Measurements from ENCODE around the gene MAP2K4. TPM values are rescaled to one million over a fixed set of nuclear protein-coding genes. Genes with fewer than 3 reads are reported as not detected.
"Not testable (repeated sequence)": the region's sequence is repeated elsewhere in the genome, so short reads cannot be mapped to it uniquely, and the experiment has no call there.

Gene MAP2K4
- total RNA-seq, 1 experiment from 2014 or later, result 41.2 TPM

- ChIA-PET POLR2A (ENCODE audit: low non-redundant PET) (no interaction called here), CTCF (no interaction called here)
- intact Hi-C loops (cut with micrococcal nuclease; ENCODE audit: unreplicated experiment), result no loop called here
Observed at GRCh38 chr17:12140685-12141084, 120.0 kb downstream of the MAP2K4 start.

GRCh38 chr17:12162187-12162586 is 141.5 kb downstream of the MAP2K4 start:
- POLR2A ChIA-PET (ENCODE audit: low non-redundant PET); DNase-seq (ENCODE audit: low spot score); intact Hi-C loops (cut with micrococcal nuclease; ENCODE audit: unreplicated experiment); H3K9me3 ChIP-seq (ENCODE audit: low read depth, low read length, poor library complexity, severe bottlenecking); BruUV-seq (replicated peaks); H3K36me3 ChIP-seq (ENCODE audit: insufficient read depth, low read length, poor library complexity, severe bottlenecking); H3K4me3 ChIP-seq (ENCODE audit: low read depth, low read length, poor library complexity, severe bottlenecking); H3K4me1 ChIP-seq (ENCODE audit: insufficient read depth, low read length, poor library complexity, severe bottlenecking); CTCF ChIA-PET; H3K27ac ChIP-seq (ENCODE audit: low read depth, low read length, poor library complexity, severe bottlenecking); H3K27me3 ChIP-seq (replicated peaks; ENCODE audit: insufficient read depth, low read depth, low read length, poor library complexity): not testable (repeated sequence)

More at GRCh38 chr17:12140685-12141084, 120.0 kb downstream of the MAP2K4 start:
- no peak for TF ChIP-seq EZH2 (IDR thresholded peaks at IDR 0.05; ENCODE audit: borderline replicate concordance, low read depth, low read length, poor library complexity, severe bottlenecking)
- no peak for TF ChIP-seq CTCF (conservative IDR thresholded peaks at IDR 0.05; ENCODE audit: low read depth, low read length)
- Histone ChIP-seq H3K9me3 (ENCODE audit: low read depth, low read length, poor library complexity, severe bottlenecking) (peaks cover 9% of the 10 kb centered on the region), H3K27me3 (replicated peaks; ENCODE audit: insufficient read depth, low read depth, low read length, poor library complexity) (no peaks in the 10 kb centered on the region), H3K4me1 (ENCODE audit: insufficient read depth, low read length, poor library complexity, severe bottlenecking) (no peaks in the 10 kb centered on the region), H3K4me3 (ENCODE audit: low read depth, low read length, poor library complexity, severe bottlenecking) (no peak overlapping the region), H3K36me3 (ENCODE audit: insufficient read depth, low read length, poor library complexity, severe bottlenecking) (peaks cover 15% of the 10 kb centered on the region), H3K27ac (ENCODE audit: low read depth, low read length, poor library complexity, severe bottlenecking) (no peak overlapping the region)
- BruUV-seq (replicated peaks), result no TSS peak
- DNase-seq (ENCODE audit: low spot score), result no peak

DNA sequence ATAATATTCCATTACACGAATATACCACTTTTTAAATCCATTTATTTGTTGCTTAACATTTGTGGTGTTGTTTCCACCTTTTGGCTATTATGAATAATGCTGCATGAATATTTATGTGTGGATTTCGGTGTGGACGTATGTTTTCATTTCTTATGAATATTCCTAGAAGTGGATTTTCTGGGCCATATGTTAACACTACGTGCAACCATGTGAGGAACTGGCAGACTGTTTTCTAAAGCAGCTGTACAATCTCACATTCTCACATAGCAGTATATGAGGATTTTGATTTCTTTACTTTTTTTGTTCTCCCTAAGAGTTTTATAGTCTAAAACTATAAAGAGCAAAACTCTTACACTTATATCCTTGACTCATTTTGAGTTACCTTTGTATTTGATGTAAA is 143.4 kb downstream of the MAP2K4 start:
- ChIA-PET POLR2A (ENCODE audit: low non-redundant PET) (no interaction called here), CTCF (no interaction called here)
- Histone ChIP-seq H3K36me3 (ENCODE audit: insufficient read depth, low read length, poor library complexity, severe bottlenecking) (no peaks in the 10 kb centered on the region), H3K27ac (ENCODE audit: low read depth, low read length, poor library complexity, severe bottlenecking) (no peak overlapping the region), H3K4me3 (ENCODE audit: low read depth, low read length, poor library complexity, severe bottlenecking) (no peak overlapping the region), H3K4me1 (ENCODE audit: insufficient read depth, low read length, poor library complexity, severe bottlenecking) (no peaks in the 10 kb centered on the region), H3K27me3 (replicated peaks; ENCODE audit: insufficient read depth, low read depth, low read length, poor library complexity) (no peaks in the 10 kb centered on the region), H3K9me3 (ENCODE audit: low read depth, low read length, poor library complexity, severe bottlenecking) (no peaks in the 10 kb centered on the region)
- no peak for TF ChIP-seq CTCF (conservative IDR thresholded peaks at IDR 0.05; ENCODE audit: low read depth, low read length)
- no peak for TF ChIP-seq EZH2 (IDR thresholded peaks at IDR 0.05; ENCODE audit: borderline replicate concordance, low read depth, low read length, poor library complexity, severe bottlenecking)
- intact Hi-C loops (cut with micrococcal nuclease; ENCODE audit: unreplicated experiment), result no loop called here
- no TSS peak for BruUV-seq (replicated peaks)
- DNase-seq (ENCODE audit: low spot score), result no peak

DNA sequence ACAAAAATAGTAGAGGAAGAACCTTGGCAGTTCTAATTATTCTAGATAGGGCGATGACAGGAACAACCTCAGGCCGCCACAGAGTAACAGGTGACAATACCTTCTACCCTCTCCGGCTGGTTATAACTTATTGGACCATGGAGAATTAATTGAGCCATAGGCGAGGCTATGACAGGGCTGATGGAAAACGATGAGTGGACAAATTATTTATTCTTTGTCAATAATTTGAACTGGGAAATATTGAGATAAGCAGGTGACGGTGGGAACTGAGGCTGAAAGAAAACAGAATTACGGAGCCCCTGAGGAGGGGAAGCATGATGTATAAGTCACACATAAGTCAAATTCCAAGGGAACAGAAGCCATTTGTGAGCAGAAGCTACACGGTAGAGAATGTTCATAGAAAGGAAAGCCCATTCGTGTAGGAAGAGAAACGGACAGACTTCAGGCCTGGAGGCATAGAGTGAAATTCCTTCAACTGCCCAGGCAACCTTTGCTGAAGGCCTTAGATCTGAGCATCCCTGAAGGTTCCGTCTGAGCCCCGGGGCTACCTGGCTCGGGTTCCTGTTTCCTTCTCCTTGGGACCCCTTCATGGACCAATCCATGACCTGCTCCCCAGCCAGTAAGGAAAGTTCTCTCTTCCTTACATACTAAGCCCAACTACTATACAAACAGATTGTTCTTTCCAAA is 158.1 kb downstream of the MAP2K4 start:
- CTCF ChIA-PET, result no interaction called here
- TF ChIP-seq EZH2 (IDR thresholded peaks at IDR 0.05; ENCODE audit: borderline replicate concordance, low read depth, low read length, poor library complexity, severe bottlenecking), result no peak
- TF ChIP-seq CTCF (conservative IDR thresholded peaks at IDR 0.05; ENCODE audit: low read depth, low read length), result no peak
- H3K36me3 ChIP-seq (ENCODE audit: insufficient read depth, low read length, poor library complexity, severe bottlenecking), result no peaks in the 10 kb centered on the region
- H3K27me3 ChIP-seq (replicated peaks; ENCODE audit: insufficient read depth, low read depth, low read length, poor library complexity), result no peaks in the 10 kb centered on the region
- no peak overlapping the region for H3K27ac ChIP-seq (ENCODE audit: low read depth, low read length, poor library complexity, severe bottlenecking)
- no peaks in the 10 kb centered on the region for H3K4me1 ChIP-seq (ENCODE audit: insufficient read depth, low read length, poor library complexity, severe bottlenecking)
- intact Hi-C loops (cut with micrococcal nuclease; ENCODE audit: unreplicated experiment), result no loop called here
- DNase-seq (ENCODE audit: low spot score), result no peak
- H3K9me3 ChIP-seq (ENCODE audit: low read depth, low read length, poor library complexity, severe bottlenecking), result no peaks in the 10 kb centered on the region
- POLR2A ChIA-PET (ENCODE audit: low non-redundant PET), result no interaction called here
- no peak overlapping the region for H3K4me3 ChIP-seq (ENCODE audit: low read depth, low read length, poor library complexity, severe bottlenecking)
- no TSS peak for BruUV-seq (replicated peaks)
